NCI-H128 (cell line): ENCODE measurements around the gene TSHZ1.
"Not testable (repeated sequence)": the region's sequence is repeated elsewhere in the genome, so short reads cannot be mapped to it uniquely, and the experiment has no call there.

Source experiments
- DNase-seq: peaks from one replicate; lab custom pipeline; 2025; ENCODE audit not compliant: unreplicated experiment; lab: John Stamatoyannopoulos, UW

The TSHZ1 gene

GRCh38 chr18:75304678-75305557 lies 94.3 kb downstream of the TSHZ1 start:
- no peak for DNase-seq

- no peak for DNase-seq
These were observed 95.4 kb downstream of the TSHZ1 start for GRCh38 chr18:75305984-75306383.

GRCh38 chr18:75307530-75307929 lies 96.9 kb downstream of the TSHZ1 start:
- DNase-seq = no peak

- no peak for DNase-seq
These were observed 99.0 kb downstream of the TSHZ1 start for GRCh38 chr18:75309564-75309963.

GRCh38 chr18:75314117-75314516 lies 103.5 kb downstream of the TSHZ1 start:
- DNase-seq = no peak

- no peak for DNase-seq
These were observed 104.0 kb downstream of the TSHZ1 start for GRCh38 chr18:75314606-75315005.

- no peak for DNase-seq
These were observed 105.6 kb downstream of the TSHZ1 start for GRCh38 chr18:75316223-75316622.

- no peak for DNase-seq
These were observed 106.2 kb downstream of the TSHZ1 start for GRCh38 chr18:75316826-75317225.

GRCh38 chr18:75317300-75317699 lies 106.7 kb downstream of the TSHZ1 start:
- DNase-seq = no peak

GRCh38 chr18:75317703-75318102 lies 107.1 kb downstream of the TSHZ1 start:
- DNase-seq = no peak

GRCh38 chr18:75319905-75320304 lies 109.3 kb downstream of the TSHZ1 start:
- DNase-seq = no peak

GRCh38 chr18:75320506-75320905 lies 109.9 kb downstream of the TSHZ1 start:
- DNase-seq = no peak

- no peak for DNase-seq
These were observed 110.8 kb downstream of the TSHZ1 start for GRCh38 chr18:75321431-75321830.

GRCh38 chr18:75322206-75322605 lies 111.6 kb downstream of the TSHZ1 start:
- no peak for DNase-seq

GRCh38 chr18:75323821-75324585 lies 113.4 kb downstream of the TSHZ1 start:
- no peak for DNase-seq

- no peak for DNase-seq
These were observed 114.2 kb downstream of the TSHZ1 start for GRCh38 chr18:75324686-75325257.

- DNase-seq = not testable (repeated sequence)
These were observed 119.2 kb downstream of the TSHZ1 start for GRCh38 chr18:75329753-75330152.

- DNase-seq = no peak
These were observed 119.7 kb downstream of the TSHZ1 start for GRCh38 chr18:75330308-75330707.

GRCh38 chr18:75334869-75335268 lies 124.3 kb downstream of the TSHZ1 start:
- DNase-seq = no peak

GRCh38 chr18:75335511-75335910 lies 124.9 kb downstream of the TSHZ1 start:
- no peak for DNase-seq

- DNase-seq = no peak
These were observed 126.2 kb downstream of the TSHZ1 start for GRCh38 chr18:75336767-75337166.

- DNase-seq = no peak
These were observed 126.8 kb downstream of the TSHZ1 start for GRCh38 chr18:75337348-75337747.
